ENCODE measurements around the gene MOBP. TPM values are rescaled to one million over a fixed set of nuclear protein-coding genes. Genes with fewer than 3 reads are reported as not detected.
"Not testable (repeated sequence)": the region's sequence is repeated elsewhere in the genome, so short reads cannot be mapped to it uniquely, and the experiment has no call there.

The MOBP gene, protein sequence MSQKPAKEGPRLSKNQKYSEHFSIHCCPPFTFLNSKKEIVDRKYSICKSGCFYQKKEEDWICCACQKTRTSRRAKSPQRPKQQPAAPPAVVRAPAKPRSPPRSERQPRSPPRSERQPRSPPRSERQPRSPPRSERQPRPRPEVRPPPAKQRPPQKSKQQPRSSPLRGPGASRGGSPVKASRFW
- 0.05 TPM for polyA plus RNA-seq (ENCODE audit: insufficient read length)

DNA sequence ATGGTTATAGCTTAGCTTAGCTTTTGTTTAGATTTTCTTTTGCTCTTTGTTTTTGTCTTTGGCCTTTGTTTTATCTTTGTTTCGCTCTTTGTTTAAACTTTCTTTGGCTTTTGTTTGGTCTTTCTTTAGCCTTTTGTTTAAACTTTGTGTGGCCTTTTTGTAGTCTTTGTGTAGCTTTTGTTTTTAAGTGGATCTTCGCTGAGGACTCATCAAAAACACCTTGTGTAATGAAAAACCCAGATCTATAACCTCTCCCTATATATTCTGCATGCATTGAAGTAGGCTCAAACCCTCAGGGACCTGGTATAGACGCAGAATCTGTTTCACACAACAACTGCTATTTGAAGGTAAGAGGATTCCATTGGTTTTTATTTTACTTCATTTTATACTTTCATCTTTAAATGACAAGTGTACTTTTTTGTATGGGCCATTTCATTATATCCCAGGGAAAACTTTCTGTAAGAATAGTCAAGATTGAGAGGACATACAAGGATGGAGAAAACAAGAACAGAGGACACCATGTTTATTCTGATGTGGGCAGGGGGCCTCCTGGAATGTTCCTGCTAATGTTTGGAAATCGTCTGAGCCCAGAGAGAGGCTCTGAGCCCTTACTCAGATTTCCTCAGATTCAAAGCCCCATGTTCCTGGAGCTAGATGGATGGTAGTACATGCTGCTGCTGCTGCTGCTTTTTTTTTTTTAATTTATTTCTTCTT lies at the start of gene MOBP:
TSS of gene MOBP (plus strand) at position 287 of the 714 bp plus-strand sequence. CDS start 34,390 bp downstream, outside the sequence.
- DNase-seq = no peak

DNA sequence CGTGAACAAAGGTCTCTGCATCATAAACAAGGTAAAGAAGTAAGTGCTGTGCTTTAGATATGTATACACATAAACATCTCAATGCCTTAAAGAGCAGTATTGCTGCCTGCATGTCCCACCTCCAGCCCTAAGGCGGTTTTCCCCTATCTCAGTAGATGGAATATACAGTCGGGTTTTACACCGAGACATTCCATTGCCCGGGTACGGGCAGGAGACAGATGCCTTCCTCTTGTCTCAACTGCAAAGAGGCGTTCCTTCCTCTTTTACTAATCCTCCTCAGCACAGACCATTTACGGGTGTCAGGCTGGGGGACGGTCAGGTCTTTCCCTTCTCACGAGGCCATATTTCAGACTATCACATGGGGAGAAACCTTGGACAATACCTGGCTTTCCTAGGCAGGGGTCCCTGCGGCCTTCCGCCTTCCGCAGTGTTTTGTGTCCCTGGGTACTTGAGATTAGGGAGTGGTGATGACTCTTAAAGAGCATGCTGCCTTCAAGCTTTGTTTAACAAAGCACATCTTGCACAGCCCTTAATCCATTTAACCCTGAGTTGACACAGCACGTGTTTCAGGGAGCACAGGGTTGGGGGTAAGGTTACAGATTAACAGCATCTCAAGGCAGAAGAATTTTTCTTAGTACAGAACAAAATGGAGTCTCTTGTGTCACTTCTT lies 48.8 kb upstream of the MOBP start:
- DNase-seq = not testable (repeated sequence)

DNA sequence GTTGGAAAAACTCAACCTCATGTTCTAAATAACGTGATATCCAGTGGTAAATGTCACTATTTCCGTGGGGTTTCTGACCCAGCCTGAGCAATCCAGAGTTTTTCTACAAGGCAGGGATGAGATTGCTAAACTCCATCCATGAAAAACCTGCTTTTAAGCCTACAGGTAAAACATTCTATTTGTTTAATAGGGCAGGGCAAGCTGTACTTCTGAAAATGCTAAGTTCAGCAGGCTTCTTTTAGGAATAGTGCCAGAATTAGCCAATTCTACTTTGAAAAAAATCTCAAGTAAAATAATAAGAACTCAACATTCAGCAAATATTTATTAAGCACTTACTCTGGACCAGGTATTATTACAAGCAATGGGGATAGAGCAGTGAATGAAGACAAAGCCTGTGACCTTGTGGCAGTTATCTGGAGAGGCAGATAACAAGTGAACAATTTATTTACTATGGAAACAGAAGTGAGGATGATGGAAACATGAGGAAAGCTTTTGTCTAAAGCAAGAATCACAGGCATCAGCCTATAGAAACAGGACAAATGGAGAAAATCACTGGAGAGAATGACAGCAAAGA lies 47.7 kb upstream of the MOBP start:
- no peak for DNase-seq

DNA sequence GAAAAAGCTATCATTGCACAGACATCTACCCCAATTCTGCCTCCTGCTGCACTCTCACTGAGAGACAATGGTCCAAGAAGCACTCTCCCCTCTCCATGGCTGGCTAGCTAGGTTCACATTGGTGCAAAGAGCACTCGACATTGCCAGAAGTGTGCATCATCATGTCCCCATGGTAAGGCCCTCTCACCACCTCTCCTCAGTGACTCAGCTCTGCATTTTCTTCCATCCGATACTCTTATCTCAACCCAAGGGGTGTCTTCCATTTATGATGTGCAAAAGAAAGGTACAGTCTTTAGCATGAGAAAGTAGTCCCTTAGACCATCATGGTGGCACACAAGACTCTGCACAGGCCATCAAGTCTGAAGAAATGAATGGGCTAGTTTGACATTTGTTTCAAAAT lies 46.9 kb upstream of the MOBP start:
- no peak for DNase-seq

DNA sequence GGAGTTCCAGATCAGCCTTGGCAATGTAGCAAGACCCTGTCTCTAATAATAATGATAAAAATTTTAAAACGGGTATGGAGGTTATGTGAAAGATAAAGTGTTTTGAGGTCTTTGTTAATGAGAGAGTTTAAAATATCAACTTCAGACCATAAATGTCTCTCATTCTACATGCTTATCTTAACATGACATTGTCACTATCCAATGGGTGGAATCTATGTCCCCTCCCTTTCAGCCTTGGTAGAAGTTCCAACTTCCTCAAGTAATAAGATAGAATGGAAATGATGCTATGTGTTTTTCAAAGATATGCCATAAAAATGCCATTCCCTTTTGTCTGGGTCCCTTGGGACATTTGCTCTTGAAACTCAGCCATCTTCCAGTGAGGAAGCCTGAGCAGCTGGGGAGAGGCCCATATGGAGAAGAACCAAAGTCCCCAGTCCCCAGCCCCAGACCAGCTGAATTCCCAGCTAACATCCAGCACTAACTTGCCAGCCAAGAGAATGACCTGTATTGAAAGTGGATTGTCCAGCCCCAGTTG lies 44.0 kb upstream of the MOBP start:
- DNase-seq = no peak

DNA sequence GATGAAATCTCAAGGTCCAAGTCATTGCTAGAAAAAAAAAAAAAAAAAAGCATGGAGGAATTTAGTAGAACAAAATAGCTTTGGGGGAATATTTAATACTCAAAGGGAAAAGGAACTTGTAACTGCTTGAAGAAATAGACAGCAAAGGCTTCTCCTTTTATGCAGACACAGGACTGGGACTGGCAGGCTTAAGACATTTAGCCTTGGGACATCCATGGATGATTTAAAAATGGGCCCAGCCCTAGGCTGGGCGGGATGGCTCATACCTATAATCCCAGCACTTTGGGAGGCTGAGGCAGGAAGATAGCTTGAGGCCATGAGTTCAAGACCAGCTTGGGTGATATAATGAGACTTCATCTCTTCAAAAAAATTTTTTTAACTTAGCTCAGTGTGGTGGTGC lies 41.2 kb upstream of the MOBP start:
- DNase-seq = no peak

DNA sequence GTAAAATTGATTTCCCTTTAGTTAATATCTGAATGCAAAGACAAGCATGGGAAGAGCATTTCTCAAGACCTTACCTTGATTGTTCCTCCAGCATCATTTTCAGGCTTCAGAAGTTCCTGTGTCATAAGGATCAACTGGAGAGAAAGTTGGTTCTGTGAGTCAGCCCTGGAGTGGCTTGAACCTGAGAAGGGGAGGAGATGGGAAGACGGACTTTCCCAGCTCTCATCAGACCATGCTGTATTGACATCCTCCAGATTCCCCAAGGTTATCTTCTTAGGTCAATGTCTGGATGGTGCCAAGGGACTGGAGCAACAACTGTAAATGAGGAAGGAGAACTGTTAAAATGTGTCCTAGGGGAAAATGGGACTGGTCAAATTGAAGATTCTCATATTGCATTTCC lies 40.0 kb upstream of the MOBP start:
- no peak for DNase-seq

DNA sequence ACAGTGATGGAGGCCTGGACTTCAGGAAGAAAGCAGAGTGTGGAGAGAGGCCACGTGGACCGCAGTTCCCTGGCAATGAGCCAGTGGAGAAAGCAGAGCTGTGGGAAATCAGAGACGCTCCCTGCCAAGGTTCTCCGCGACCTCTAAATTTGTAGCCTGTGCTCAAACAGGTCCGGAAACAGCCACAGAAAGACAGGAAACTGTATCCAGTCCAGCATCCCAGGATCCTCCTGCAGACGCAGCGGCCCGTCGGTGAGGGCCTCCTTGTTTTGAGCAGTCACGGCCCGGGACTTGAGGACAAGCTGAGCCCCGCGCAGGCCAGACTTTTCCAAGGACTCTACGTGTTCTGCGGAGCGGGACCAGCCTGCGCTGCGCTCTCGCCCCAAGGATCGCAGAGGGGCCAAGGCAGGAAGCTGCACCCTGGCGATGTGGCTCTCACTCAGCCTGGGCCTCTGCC lies 38.7 kb upstream of the MOBP start:
- peak; percentile 14 for DNase-seq

DNA sequence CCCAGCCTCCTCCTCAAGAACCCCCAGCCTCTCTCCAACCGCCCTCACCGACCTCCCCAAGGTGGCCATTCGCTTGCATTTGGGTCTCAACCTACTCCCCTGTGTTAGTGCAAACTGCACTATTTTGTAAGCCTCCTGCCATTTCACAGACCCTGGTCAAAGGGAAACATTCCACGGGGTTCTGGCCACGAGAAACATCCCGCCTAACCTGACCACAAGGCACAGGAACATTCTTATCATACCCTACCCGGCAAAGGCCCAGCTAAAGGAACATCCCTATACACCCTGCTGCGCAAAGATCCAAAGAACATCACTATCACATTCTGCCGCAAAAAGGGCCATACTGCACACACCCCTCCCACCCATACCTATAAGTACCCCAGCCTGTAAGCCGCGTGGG lies 38.0 kb upstream of the MOBP start:
- DNase-seq = no peak

DNA sequence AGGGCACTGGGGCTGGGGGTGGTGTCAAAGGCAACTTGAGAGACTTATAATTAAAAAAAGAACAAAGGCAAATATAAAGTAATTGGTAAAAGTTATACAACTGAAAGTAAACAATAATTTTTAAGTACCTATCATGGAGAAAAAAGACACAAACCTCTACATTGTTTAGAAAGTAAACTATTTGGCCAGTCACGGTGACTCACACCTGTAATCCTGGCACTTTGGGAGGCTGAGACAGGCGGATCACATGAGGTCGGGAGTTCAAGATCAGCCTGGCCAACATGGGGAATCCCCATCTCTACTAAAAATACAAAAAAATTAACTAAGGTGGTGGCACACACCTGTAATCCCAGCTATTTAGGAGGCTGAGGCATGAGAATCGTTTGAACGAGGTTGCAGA lies 35.1 kb upstream of the MOBP start:
- DNase-seq = no peak

DNA sequence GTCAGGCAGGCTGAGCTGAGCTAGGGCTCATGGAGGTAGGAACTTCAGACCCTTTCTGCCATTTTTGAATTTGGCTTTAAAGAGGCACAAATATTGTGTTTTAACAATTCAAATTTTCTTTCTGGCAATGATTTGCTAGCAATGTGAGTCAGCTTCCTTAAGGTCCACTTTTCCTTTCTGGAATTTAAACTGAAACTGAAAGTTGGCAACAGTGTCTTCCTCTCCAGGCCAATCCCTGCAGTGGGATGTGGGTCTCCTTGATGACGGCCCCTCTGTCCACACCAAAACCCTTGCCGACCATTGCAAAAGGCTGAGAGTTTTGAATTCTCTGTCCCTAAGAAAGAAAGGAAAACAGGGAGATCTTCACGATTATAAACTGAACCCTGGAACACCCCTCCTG lies 33.8 kb upstream of the MOBP start:
- peak; percentile 29 for DNase-seq

DNA sequence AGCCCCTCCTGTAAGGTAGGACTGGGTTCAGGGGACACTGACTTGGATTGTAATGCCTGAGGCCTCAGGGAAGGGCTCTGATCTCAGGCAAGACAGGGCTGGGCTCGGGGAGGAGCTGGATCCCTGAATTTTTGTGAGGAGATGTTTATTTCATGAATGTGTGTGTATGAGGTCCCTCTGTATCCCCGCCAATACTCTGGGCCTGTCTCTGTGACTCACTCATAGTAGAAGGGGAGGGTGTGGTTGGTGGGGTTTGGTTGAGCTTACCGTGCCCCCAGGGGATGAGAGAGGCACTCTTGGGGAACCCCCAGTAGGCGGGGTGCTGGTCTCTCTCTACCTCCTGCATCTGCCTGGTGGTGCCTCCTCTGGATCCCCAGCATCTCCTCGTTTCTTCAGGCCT lies 32.9 kb upstream of the MOBP start:
- no peak for DNase-seq

DNA sequence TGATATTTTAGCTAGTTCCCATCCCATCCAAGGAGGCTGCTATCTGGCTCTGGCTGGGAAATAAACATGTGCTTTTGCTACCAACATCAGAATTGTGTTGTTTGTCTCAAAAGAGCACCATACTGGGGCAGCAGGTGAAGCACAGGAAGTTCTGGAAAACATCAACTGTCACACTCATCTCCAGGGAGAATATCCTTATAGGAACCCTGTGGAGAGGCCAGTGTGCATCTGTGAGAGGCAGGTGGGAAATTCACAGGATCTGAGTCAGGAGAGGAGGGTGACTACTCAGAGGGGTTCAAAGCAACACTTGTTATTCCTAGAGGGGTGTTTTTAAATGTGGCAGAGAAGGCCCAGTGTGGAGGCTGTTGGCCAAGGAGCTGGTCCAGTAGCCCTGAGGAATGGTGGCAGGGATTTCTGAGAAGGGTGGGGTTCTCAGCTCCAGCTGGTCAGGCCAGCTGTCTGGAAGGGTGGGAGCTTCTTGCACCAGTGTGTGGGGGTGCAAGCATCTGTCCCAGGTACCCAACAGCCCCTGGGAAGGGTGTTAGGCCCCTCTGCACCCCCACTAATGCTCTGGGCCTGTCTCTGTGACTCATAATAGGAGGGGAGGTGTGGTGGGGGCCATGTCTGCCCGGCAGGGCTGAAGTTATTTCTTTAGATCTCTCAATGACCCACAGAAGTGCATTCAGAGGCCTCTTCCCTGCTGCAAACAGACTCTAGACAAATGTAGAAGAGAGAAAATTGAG lies 32.3 kb upstream of the MOBP start:
- DNase-seq = no peak

DNA sequence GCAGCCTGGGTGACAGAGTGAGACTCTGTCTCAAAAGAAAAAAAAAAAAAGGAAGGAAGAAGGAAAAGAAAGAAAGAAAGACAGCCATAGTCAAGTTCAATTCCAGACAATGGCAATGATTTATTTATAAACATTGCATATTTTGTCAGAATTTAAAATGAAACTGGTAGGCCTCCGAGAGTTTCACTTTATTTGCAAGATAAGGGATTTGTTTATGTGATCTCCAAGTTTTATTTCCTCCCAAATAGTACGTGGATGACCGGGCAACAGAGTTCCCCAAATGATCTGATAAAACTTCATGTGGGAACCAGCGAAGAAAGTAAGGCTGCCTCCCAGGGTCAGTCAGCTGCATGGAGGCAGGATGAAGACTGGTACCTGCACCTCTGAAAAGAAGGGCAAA lies 28.6 kb upstream of the MOBP start:
- no peak for DNase-seq

DNA sequence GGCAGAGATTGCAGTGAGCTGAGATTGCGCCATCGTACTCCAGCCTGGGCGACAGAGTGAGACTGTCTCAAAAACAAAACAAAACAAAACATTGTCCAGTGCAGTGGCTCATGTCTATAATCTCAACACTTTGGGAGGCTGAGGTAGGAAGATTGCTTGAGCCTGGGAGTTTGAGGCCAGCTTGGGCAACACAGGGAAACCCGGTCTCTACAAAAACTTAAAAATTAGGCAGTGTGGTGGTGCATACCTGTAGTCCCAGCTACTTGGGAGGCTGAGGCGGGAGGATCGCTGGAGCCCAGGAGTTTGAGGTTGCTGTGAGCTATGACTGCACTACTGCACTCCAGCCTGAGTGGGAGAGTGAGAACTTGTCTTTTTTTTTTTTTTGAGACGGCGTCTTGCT lies 27.2 kb upstream of the MOBP start:
- no peak for DNase-seq

DNA sequence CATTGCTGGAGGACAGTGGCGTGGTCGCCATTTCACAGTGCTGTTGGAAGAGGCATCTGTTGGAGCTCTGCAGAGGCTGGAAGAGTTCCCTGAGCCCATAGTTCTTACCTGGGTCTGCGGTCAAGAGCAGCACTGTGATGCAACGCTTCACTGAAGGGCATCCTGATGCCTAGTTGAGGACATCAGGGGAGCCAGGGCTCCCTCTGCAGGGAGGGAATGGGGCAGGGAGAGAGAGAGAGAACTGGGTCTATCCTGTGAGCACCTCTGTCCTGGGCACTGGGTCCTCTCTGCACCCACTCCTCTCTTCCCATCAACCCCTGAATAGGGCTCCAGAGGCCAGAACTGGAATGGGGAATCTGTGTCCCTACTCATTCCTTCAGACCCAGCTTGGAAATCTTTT lies 23.9 kb upstream of the MOBP start:
- no peak for DNase-seq

DNA sequence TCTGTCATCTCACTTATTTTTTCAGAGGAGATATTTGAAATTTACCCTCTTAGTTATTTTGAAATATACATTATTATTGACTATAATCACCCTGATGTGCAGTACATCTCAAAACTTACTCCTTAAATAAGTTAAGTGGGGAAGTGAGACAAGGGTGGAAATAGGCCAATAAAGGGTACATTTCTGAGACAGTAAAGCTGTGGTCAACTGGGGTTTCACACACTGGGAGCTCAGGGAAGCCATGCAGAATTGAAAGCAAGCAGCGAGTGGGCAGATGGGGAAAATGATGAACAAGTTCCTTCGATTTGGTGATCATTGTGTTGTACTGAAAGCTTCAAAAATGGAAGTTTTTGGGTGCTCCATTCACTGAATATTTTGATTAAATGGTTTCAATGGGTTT lies 21.6 kb upstream of the MOBP start:
- DNase-seq = no peak

DNA sequence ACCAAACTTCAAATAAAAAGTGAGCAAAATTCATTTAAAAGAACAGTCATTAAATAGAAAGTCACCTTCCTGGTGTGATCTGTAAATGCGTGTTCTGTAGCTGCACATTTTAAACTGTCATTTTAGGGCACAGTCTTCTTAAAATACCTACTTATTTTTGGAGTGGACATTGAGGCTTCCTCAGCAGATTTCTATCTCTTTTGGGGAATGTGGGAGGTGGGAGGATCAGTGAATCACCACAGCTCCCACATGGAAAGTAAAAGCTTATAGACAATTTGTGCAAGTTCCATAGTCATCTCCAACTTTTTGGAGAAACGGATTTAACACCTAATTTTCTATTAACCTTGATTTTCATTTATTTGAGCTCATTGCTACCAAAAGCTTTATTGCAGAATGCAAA lies 21.0 kb upstream of the MOBP start:
- DNase-seq = no peak

DNA sequence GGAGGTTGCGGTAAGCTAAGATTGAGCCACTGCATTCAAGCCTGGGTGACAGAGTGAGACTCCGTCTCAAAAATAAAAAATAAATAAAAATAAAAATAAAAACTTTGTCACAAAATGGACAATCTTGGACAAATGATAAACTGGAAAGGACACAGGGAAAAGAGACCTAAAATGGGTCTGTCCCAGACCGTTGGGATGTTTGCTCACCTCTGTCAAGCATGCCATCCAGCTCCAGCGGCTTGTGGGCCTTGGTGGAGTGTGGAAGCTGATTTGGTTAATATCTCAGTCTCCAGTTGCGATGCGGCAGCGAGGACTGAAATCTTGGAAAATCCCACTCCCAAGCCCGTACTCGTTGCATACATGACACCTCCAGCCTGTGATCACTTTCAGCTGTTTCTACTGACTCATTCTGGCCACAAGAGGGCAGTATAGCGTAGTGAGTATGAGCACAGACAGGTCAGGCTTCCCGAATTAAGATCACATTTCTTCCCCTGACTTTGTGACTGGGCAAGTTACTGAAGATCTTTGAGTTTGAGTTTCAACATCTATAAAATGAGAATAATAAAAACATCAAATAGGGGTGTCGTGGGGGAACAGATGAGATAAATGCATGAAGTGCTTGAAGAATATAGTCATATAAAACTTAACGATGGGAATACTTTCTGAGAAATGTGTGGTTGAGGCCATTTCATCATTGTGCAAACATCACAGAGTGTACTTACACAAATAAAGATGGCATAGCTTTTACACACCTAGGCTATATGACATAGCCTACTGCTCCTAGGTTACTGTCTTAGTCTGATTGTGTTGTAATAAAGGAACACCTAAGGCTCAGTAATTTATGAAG lies 19.6 kb upstream of the MOBP start:
- DNase-seq = peak; percentile 74

DNA sequence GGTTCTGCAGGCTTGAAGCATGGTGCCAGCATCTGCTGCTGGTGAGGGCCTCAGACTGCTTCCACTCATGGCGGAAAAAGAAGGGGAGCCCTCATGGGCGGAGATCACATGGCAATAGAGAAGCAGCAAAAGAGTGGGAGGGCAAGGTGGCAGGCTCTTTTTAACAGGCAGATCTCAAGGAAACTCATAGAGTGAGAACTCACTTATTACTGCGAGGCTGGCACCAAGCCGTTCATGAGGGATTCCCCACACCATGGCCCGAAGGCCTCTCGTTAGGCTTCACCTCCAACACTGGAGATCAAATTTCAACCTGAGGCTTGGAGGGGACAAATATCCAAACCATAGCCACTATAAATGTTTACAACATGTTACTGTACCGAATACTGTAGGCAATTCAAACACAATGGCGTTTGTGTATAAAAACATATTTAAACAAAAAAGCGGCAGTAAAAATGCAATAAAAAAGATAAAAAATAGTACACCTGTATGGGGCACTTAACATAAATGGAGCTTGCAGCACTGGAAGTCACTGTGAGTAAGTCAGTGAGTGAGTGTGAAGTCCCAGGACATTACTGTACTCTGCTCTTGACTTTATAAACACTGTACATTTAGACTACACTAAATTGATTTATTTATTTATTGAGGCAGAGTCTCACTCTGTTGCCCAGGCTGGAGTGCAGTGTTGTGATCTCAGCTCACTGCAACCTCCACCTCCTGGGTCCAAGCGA lies 18.8 kb upstream of the MOBP start:
- no peak for DNase-seq

DNA sequence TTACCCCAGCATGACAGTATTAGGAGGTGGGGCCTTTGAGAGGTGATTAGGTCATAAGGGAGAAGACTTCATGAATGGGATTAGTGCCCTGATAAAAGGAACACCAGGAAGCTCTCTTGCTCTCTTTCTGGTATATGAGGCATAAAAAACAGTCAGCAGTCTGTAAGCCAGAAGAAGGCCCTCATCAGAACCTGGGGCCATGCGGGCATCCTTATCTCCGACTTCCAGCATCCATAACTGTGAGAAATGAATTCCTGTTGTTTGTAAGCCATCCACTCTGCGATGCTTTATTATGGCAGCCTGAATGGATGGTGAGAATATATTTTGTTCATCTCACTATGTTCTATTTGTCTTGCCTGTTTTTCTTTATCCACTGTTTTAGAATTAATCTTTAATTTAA lies 17.7 kb upstream of the MOBP start:
- DNase-seq = no peak
